HG03565 (cell line): ENCODE results near the gene SLC25A29.
A peak's percentile ranks its signal among the peaks of the same experiment; 100 is the strongest.
"Not testable (repeated sequence)": the region's sequence is repeated elsewhere in the genome, so short reads cannot be mapped to it uniquely, and the experiment has no call there.

ENCODE experiments used
- ATAC-seq: cut with Tn5 transposase; IDR thresholded peaks from one replicate; pipeline ENCODE4 v1.9.1; 2021; ENCODE audit warnings: mild to moderate bottlenecking, moderate library complexity; ENCODE audit not compliant: unreplicated experiment

Gene SLC25A29

GRCh38 chr14:100312877-100313400 is 6.7 kb upstream of the SLC25A29 start:
- ATAC-seq, result no peak

GRCh38 chr14:100312110-100312876 is 6.0 kb upstream of the SLC25A29 start:
- ATAC-seq, result not testable (repeated sequence)

- no peak for ATAC-seq
Observed at GRCh38 chr14:100309028-100309737, 2.9 kb upstream of the SLC25A29 start.

- not testable (repeated sequence) for ATAC-seq
Observed at GRCh38 chr14:100308427-100308792, 2.2 kb upstream of the SLC25A29 start.

- ATAC-seq, result no peak
Observed at GRCh38 chr14:100307766-100308426, 1.7 kb upstream of the SLC25A29 start.

- ATAC-seq, result no peak
Observed at GRCh38 chr14:100306998-100307765, 938 bp upstream of the SLC25A29 start.

- no peak for ATAC-seq
Observed at GRCh38 chr14:100305324-100306100, 732 bp downstream of the SLC25A29 start.

- no peak for ATAC-seq
Observed at GRCh38 chr14:100304825-100305323, 1.4 kb downstream of the SLC25A29 start.

GRCh38 chr14:100303925-100304324 is 2.3 kb downstream of the SLC25A29 start:
- ATAC-seq, result no peak

- ATAC-seq, result no peak
Observed at GRCh38 chr14:100303179-100303578, 3.1 kb downstream of the SLC25A29 start.

- ATAC-seq, result no peak
Observed at GRCh38 chr14:100302616-100303015, 3.6 kb downstream of the SLC25A29 start.

GRCh38 chr14:100299238-100299560 is 7.0 kb downstream of the SLC25A29 start:
- no peak for ATAC-seq

- ATAC-seq, result no peak
Observed at GRCh38 chr14:100298551-100299237, 7.5 kb downstream of the SLC25A29 start.

GRCh38 chr14:100297320-100298300 is 8.6 kb downstream of the SLC25A29 start:
- ATAC-seq, result peak; percentile 82

- ATAC-seq, result not testable (repeated sequence)
Observed at GRCh38 chr14:100296729-100297128, 9.5 kb downstream of the SLC25A29 start.

- ATAC-seq, result no peak
Observed at GRCh38 chr14:100296106-100296651, 10.1 kb downstream of the SLC25A29 start.

- ATAC-seq, result no peak
Observed at GRCh38 chr14:100295376-100296105, 10.7 kb downstream of the SLC25A29 start.
